Prostate gland (tissue), 2 donors: ENCODE results near the gene CARMIL1.

ENCODE experiments used
- CTCF ChIP-seq, 4 experiments: fragments of 200-600 bp in 2 of 4; fragments of 450-650 bp in 2 of 4; sonication (generic) in 2 of 4; IDR thresholded peaks; 1 replicate in 3 of 4; 2 replicates in 1 of 4; pipeline ENCODE4 v1.5.1; 2016 to 2019; ENCODE audit warnings: antibody characterized with exemption in 4 of 4, mild to moderate bottlenecking in 2 of 4, moderate library complexity in 2 of 4
- POLR2A ChIP-seq: fragments of 450-650 bp; IDR thresholded peaks from one replicate; pipeline ENCODE4 v1.6.1; 2016; ENCODE audit warnings: antibody characterized with exemption, mild to moderate bottlenecking
- POLR2AphosphoS5 ChIP-seq: sonication (generic); formaldehyde crosslinking; IDR thresholded peaks from one replicate; pipeline ENCODE4 v1.6.1; 2017; ENCODE audit warnings: antibody characterized with exemption

DNA sequence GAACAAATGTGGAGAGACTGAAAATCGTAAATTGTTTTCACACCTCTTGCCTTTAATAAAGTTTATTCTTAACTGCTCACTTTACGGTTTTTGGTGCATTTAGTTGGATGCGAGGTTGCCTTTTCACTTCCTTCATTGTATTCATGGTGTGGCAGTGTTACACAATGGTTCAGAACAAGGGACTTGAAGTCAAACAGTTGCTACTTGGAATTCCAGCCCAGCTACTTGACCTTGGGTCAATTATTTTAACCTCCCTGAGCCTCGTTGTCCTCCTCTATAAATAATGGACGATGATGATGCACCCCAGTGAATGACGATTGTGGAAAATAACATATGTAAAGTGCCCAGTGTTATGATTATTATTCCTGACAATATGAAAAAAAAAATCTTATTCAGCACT, 72.3 kb downstream of the CARMIL1 start:
- no peak for TF ChIP-seq CTCF (IDR thresholded peaks at IDR 0.05)
- no peak for TF ChIP-seq POLR2AphosphoS5
- TF ChIP-seq POLR2A, result no peak
